Osteocyte (in vitro differentiated cells): ENCODE data around the gene PCSK7. TPM values are rescaled to one million over a fixed set of nuclear protein-coding genes. Genes with fewer than 3 reads are reported as not detected.
A peak's percentile ranks its signal among the peaks of the same experiment; 100 is the strongest.

Experiments
- DNase-seq: peaks from one replicate; pipeline ENCODE4 v3.0.0; 2021; ENCODE audit warnings: mixed read lengths; ENCODE audit not compliant: unreplicated experiment; ENCODE audit errors: extremely low spot score
- H3K27ac Mint-ChIP-seq: one replicate; pipeline ENCODE4 v1.8.0; 2021; ENCODE audit warnings: mild to moderate bottlenecking, mixed read lengths; ENCODE audit not compliant: unreplicated experiment
- H3K27me3 Mint-ChIP-seq: one replicate; pipeline ENCODE4 v1.8.0; 2021; ENCODE audit warnings: mixed read lengths; ENCODE audit not compliant: unreplicated experiment
- H3K36me3 Mint-ChIP-seq: one replicate; pipeline ENCODE4 v1.8.0; 2021; ENCODE audit warnings: mixed read lengths; ENCODE audit not compliant: unreplicated experiment
- H3K4me1 Mint-ChIP-seq: one replicate; pipeline ENCODE4 v1.8.0; 2021; ENCODE audit warnings: mixed read lengths; ENCODE audit not compliant: unreplicated experiment
- H3K4me3 Mint-ChIP-seq: one replicate; pipeline ENCODE4 v1.8.0; 2021; ENCODE audit warnings: mild to moderate bottlenecking, moderate library complexity, mixed read lengths; ENCODE audit not compliant: unreplicated experiment
- H3K9me3 Mint-ChIP-seq: one replicate; pipeline ENCODE4 v1.8.0; 2021; ENCODE audit warnings: mixed read lengths; ENCODE audit not compliant: unreplicated experiment
- CTCF ChIP-seq: fragments of 200-600 bp; sonication (generic); IDR thresholded peaks from 2 replicates; pipeline ENCODE4 v1.5.0; 2021; ENCODE audit warnings: antibody characterized with exemption, mild to moderate bottlenecking, moderate library complexity
- total RNA-seq: library from RNA; stranded (reverse); gene quantifications from 2 replicates; pipeline ENCODE4 v1.2.1, GENCODE V29; 2021

Gene PCSK7
- total RNA-seq, 1 donor from 2014 or later = 65.0 TPM

GRCh38 chr11:117232092-117232878 is 412 bp upstream of the PCSK7 start, which contains the start of gene RNF214:
TSS of gene RNF214 (plus strand) at chr11:117232671. CDS start at chr11:117234273, 1,602 bp downstream.
- H3K4me1 Mint-ChIP-seq = peaks cover 35% of the 10 kb centered on the region
- peak; percentile 95 for TF ChIP-seq CTCF
- no peaks in the 10 kb centered on the region for H3K9me3 Mint-ChIP-seq
- peaks cover 3% of the 10 kb centered on the region for H3K36me3 Mint-ChIP-seq
- peak within 1 kb of the TSS; percentile 97 for H3K27ac Mint-ChIP-seq
- peak; percentile 93 for DNase-seq
- H3K4me3 Mint-ChIP-seq = peak within 1 kb of the TSS; percentile 99
- no peaks in the 10 kb centered on the region for H3K27me3 Mint-ChIP-seq

- Mint-ChIP-seq H3K36me3 (peaks cover 12% of the 10 kb centered on the region), H3K9me3 (no peaks in the 10 kb centered on the region)
Measured at GRCh38 chr11:117230999-117231841, 653 bp downstream of the PCSK7 start.

GRCh38 chr11:117230286-117230961 is 1.4 kb downstream of the PCSK7 start:
- peak overlapping the region; percentile 98 for H3K4me3 Mint-ChIP-seq
- TF ChIP-seq CTCF = no peak
- no peak for DNase-seq
- H3K27ac Mint-ChIP-seq = no peak overlapping the region
- no peaks in the 10 kb centered on the region for H3K27me3 Mint-ChIP-seq
- peaks cover 38% of the 10 kb centered on the region for H3K4me1 Mint-ChIP-seq
- H3K9me3 Mint-ChIP-seq = no peaks in the 10 kb centered on the region
- peaks cover 12% of the 10 kb centered on the region for H3K36me3 Mint-ChIP-seq

More at GRCh38 chr11:117230999-117231841, 653 bp downstream of the PCSK7 start:
- no peak for TF ChIP-seq CTCF
- H3K4me1 Mint-ChIP-seq = peaks cover 37% of the 10 kb centered on the region
- H3K27ac Mint-ChIP-seq = peak overlapping the region; percentile 92
- H3K27me3 Mint-ChIP-seq = no peaks in the 10 kb centered on the region
- peak overlapping the region; percentile 98 for H3K4me3 Mint-ChIP-seq
- no peak for DNase-seq

GRCh38 chr11:117229931-117230285 is 2.0 kb downstream of the PCSK7 start:
- no peak for DNase-seq
- H3K27ac Mint-ChIP-seq = no peak overlapping the region
- H3K9me3 Mint-ChIP-seq = no peaks in the 10 kb centered on the region
- H3K4me3 Mint-ChIP-seq = no peak overlapping the region
- peaks cover 12% of the 10 kb centered on the region for H3K36me3 Mint-ChIP-seq
- H3K4me1 Mint-ChIP-seq = peaks cover 38% of the 10 kb centered on the region
- TF ChIP-seq CTCF = no peak
- no peaks in the 10 kb centered on the region for H3K27me3 Mint-ChIP-seq
